Ishikawa (cell line): ENCODE measurements around the gene ATP2B2.

Experiments
- CEBPB ChIP-seq: IDR thresholded peaks from 2 replicates; pipeline ENCODE4 v1.6.1; 2012
- CREB1 ChIP-seq: IDR thresholded peaks from 2 replicates; pipeline ENCODE4 v1.6.1; 2012; ENCODE audit warnings: low read depth
- EGR1 ChIP-seq: IDR thresholded peaks from 2 replicates; pipeline ENCODE4 v1.6.1; 2012
- EP300 ChIP-seq: IDR thresholded peaks from 2 replicates; pipeline ENCODE4 v1.6.1; 2012; ENCODE audit warnings: borderline replicate concordance
- FOXM1 ChIP-seq: IDR thresholded peaks from 2 replicates; pipeline ENCODE4 v1.6.1; 2012; ENCODE audit warnings: low read depth, borderline replicate concordance
- MAX ChIP-seq: IDR thresholded peaks from 2 replicates; pipeline ENCODE4 v1.6.1; 2012
- RAD21 ChIP-seq: IDR thresholded peaks from 2 replicates; pipeline ENCODE4 v1.6.1; 2012; ENCODE audit warnings: low read depth
- REST ChIP-seq: IDR thresholded peaks from 2 replicates; pipeline ENCODE4 v1.6.1; 2012; ENCODE audit warnings: low read depth, mild to moderate bottlenecking
- TAF1 ChIP-seq: IDR thresholded peaks from 2 replicates; pipeline ENCODE4 v1.6.1; 2012; ENCODE audit warnings: low read depth, mild to moderate bottlenecking
- USF1 ChIP-seq: IDR thresholded peaks from 2 replicates; pipeline ENCODE4 v1.6.1; 2012
- YY1 ChIP-seq: IDR thresholded peaks from 2 replicates; pipeline ENCODE4 v1.6.1; 2012; ENCODE audit warnings: low read depth
- ZBTB7A ChIP-seq: IDR thresholded peaks from 2 replicates; pipeline ENCODE4 v1.6.1; 2012; ENCODE audit warnings: low read depth

GRCh38 chr3:10332481-10333348 is 172.7 kb downstream of the ATP2B2 start:
- TF ChIP-seq ZBTB7A, result no peak
- no peak for TF ChIP-seq CREB1
- TF ChIP-seq MAX, result no peak
- no peak for TF ChIP-seq USF1
- no peak for TF ChIP-seq EGR1
- no peak for TF ChIP-seq REST
- no peak for TF ChIP-seq EP300
- no peak for TF ChIP-seq TAF1
- no peak for TF ChIP-seq FOXM1
- no peak for TF ChIP-seq CEBPB
- TF ChIP-seq YY1, result no peak
- TF ChIP-seq RAD21, result no peak
